HG03095 (cell line): Measurements from ENCODE around the gene EVA1B.

Experiments
- ATAC-seq: cut with Tn5 transposase; IDR thresholded peaks from one replicate; pipeline ENCODE4 v1.9.1; 2021; ENCODE audit warnings: moderate library complexity; ENCODE audit not compliant: unreplicated experiment

EVA1B gene

GRCh38 chr1:36346741-36347370 is 23.4 kb upstream of the EVA1B start:
- no peak for ATAC-seq

- ATAC-seq: no peak
Measured at GRCh38 chr1:36345353-36345752, 21.9 kb upstream of the EVA1B start.

- no peak for ATAC-seq
Measured at GRCh38 chr1:36344395-36344680, 20.9 kb upstream of the EVA1B start.

DNA sequence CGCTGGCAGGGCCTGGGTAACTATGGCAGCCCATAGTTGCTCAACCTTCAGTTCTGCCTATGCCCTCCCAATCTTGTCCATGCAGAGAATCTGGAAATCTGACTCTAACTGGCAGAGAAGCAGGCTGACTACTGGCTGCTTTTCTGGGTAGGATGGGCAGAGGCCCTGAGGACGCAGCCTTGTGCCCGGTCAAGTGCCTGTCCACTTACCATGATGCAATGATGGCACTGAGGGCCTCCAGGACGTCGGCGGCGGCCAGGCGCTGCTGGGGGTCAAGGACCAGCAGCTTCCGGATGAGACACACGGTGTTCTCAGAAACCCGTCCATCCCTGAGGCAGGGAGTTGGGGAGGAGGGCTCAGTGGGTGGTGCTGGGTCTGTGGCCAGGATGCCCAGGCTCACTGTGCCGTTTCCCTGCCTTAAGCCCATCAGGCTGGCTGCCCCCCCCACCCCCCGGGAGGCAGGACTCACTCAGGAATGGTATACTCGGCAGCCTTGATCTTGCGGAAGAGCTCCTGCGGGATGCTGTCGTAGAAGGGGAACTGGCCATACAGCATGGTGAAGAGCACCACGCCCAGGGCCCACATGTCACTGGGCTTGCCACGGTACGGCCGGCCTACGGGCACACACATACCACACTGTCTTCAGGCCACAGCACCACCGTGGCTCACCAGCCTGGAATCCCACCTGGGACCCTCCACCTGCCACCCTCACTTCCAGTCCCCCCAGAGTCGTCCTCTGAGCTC is 20.4 kb upstream of the EVA1B start:
- no peak for ATAC-seq

DNA sequence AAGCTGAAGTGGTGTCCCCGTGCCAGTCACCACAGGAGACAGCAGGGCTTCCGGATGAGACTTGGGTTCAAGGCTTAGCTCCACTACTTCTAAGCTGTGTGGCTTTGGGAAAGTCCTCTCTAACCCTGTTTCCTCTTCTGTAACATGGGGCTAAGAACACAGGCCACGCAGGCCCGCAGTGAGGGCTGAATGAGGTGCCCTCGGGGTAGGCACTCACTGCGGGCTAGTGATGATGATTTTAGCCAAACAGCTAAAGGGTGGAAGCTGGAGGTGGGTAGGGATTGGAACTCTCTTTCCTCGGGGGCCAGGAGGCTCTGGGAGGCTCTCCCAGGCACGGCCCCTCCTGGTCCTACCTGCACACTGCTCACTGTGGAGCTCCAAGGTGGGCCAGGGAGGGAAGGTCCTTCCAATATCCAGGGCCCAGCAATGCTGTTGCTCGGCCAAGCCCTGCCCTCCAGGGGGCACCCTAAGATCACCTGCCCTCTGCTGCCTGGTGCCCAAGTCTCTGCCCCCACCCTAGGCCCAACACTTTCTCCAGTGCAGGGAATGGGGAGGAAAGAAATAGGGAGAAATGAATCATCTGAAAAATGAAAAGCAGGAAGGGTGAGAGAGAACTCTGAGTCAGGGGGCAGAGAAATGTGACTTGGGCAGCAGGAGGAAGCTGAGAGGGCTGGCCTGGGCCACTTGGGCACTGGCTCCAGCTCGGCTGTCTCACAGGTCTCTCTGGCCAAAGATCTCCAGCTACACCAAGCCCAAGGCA is 19.2 kb upstream of the EVA1B start:
- no peak for ATAC-seq

GRCh38 chr1:36341626-36342320 is 18.3 kb upstream of the EVA1B start:
- ATAC-seq: no peak

- ATAC-seq: no peak
Measured at GRCh38 chr1:36339615-36340014, 16.2 kb upstream of the EVA1B start.

DNA sequence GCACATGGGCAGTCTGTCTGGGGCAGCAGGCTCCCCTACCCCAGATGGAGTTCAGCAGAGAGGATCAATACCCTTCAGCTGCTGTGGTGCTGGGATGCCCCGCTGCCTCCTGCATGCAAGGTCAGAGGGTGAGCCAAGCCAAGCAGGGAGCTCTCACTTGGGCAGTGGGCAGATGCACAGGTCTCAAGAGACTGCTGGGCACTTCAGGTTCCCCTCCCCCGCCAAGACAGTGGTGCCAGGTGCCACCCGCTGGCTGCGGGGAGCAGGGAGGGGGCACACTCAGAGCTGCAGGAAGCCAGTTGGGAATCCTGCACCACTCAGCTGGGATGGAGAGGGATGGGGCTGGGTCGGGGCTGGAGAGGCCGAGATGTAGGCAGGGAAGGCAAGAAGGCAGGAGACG is 15.8 kb upstream of the EVA1B start:
- no peak for ATAC-seq

- no peak for ATAC-seq
Measured at GRCh38 chr1:36337830-36338229, 14.4 kb upstream of the EVA1B start.

- no peak for ATAC-seq
Measured at GRCh38 chr1:36330940-36331339, 7.5 kb upstream of the EVA1B start.

DNA sequence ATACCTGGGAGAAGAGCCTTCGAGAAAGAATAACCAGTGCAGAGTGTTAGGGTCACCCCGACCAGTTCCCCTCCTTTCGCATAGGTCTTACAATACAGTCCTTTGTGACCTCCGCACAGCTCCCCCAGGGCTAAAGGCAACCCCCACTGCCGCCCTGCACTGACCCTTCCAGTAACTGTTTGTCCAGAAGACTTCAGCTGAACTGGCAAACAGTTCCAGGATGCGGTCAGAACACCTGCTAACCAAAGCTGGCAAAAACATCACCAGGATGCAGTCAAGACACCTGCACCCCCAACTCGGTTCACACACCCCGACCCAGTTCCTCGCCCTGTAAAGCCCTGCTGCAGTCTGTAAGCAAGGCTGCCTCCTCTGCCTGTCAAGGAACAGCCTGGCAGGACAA is 6.4 kb upstream of the EVA1B start:
- ATAC-seq: no peak

DNA sequence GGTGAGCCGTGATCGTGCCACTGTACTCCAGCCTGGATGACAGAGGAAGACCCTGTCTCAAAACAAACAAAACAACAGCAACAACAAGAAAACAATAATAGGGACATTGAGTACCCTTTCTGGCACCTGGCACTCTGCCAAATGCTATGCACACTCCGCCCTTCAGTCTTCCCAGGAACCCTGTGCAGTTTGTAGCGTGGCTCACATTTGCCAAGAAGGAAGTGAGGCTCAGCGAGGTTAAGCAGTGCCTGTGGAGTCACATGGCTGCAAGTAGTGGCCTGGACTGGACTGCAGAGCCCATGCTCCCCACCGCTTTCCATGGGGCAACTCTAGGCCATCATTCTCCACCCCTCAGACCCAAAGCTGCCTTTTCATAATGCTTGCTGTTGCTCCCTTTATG is 5.3 kb upstream of the EVA1B start:
- ATAC-seq: no peak

- ATAC-seq: no peak
Measured at GRCh38 chr1:36328088-36328480, 4.6 kb upstream of the EVA1B start.

GRCh38 chr1:36327421-36328087 is 4.1 kb upstream of the EVA1B start:
- no peak for ATAC-seq

- ATAC-seq: no peak
Measured at GRCh38 chr1:36326499-36326898, 3.1 kb upstream of the EVA1B start.

DNA sequence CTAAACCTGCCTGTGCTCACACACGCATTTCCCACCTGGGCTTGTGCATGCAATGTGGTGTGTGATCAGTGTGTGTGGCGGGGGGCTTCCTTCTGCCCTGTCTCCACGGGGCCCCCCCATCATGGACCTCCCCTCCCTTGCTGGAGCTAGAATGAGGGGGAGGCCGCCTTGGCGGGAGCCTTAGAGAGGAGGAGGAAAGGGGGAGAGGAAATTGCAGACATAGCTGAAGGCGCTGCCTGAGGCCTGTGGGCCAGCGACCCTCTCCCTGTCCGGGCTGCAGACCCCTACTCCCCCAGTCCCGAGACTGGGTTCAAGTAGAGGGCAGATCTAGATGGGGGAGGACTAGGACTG is 883 bp upstream of the EVA1B start:
- ATAC-seq: no peak

DNA sequence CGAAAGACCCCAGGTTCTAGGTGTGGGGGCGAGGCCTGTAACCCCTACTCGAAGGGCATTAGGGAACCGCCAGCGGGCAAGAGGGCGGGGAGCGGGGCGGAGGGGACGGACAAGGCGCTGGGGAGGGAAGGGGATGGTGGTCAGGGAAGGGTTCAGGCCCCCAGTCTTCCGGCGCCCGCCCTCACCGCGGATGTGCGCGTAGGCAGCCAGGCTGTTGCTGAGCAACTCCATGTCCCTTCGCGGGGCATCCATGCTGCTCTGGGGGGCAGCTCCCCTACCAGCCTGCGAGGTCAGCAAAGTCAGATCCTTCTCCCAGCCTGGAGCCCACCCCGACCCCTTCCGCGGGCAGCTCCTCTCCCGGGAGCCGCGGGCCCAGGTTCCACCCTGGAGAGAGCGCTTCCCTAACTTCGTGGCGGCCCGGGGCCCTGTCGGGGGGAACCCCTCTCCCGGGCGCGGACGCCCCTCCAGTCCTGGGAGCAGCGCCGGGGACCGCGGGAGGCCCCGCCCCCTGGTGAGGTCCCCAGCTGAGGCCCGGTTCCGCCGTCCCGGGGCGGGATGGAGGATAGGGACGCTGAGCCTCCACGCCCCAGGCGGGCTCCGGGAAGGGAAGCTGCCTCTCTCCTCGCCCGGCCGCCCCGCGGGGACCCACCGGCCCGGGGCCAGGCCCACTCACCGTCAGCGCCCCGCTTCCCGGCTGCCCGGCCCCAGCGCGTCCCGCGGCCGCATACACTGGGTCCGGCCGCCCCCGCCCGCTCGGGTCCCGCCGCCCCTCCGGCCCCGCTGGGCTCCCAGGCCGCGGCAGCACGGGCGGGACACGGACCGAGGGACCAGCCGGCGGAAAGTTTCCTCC is 434 bp downstream of the EVA1B start:
- ATAC-seq: no peak

GRCh38 chr1:36322041-36322785 is 1.2 kb downstream of the EVA1B start:
- ATAC-seq: no peak

DNA sequence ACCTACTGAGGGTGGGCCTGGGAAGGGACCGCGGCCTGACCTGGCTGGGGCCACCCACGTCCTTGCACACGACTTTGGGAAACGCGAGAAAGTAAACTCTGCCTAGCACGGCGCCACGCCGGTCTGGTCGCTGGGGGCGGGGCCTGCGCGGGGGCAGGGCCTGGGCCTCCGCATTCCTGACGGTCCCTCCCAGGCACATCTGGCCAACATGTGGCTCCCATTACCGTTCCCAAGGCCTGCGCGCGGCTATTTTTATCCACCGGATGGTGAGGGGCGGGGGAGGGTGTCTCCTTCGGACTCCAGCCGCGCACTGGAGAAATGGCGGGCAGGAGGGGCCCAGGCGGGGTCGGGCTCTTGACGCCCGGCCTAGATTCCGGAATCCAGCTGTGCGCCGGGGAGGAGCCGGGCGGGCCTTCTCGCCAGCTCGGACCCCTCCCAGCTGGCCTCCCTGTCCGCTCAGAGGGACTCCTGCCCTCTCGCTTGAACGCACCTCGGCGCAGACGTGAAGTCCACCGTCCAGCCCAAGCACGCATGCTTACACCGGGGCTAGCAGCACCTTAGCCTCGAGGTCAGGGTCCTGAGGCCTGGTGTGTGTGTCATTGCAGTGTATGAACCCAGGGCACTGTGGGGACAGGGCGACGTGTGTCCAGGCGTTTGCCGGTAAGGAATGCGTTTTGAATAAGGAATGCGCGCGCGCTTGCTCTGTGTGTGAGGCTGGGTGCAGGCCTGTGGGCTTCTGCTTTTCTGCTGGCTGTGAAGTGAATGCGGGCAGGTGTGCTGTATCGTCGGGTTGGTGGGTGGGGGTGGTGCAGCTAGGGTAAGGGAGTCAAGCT is 2.1 kb downstream of the EVA1B start:
- ATAC-seq: no peak
